Astrocyte of the cerebellum (primary cell): ENCODE measurements around the gene OPRM1.
A peak's percentile ranks its signal among the peaks of the same experiment; 100 is the strongest.

Source experiments
- DNase-seq: peaks from one replicate; pipeline ENCODE4 v3.0.0-alpha.2; 2011; ENCODE audit warnings: low read depth
- H3K4me3 ChIP-seq: 2 replicates; pipeline ENCODE4 v1.5.1; 2011; ENCODE audit warnings: mild to moderate bottlenecking, low read depth, low read length, moderate library complexity
- CTCF ChIP-seq: IDR thresholded peaks from 2 replicates; pipeline ENCODE4 v1.5.1; 2012; ENCODE audit warnings: low read length, low read depth, moderate library complexity, mild to moderate bottlenecking; ENCODE audit errors: missing control alignments
- in situ Hi-C: cut with HindIII; loops from 2 replicates; pipeline ENCODE4 v1.10.0; 2017; ENCODE audit warnings: low sequenced_read_pairs

The OPRM1 gene

GRCh38 chr6:154127657-154128056, 88.6 kb downstream of the OPRM1 start:
- no peak for TF ChIP-seq CTCF
- no peak overlapping the region for H3K4me3 ChIP-seq
- DNase-seq: no peak
- in situ Hi-C loops: no loop called here

- no peak overlapping the region for H3K4me3 ChIP-seq
- in situ Hi-C loops: no loop called here
- no peak for DNase-seq
- TF ChIP-seq CTCF: no peak
These were observed 95.6 kb downstream of the OPRM1 start for GRCh38 chr6:154134471-154135147.

GRCh38 chr6:154138793-154139192, 99.8 kb downstream of the OPRM1 start:
- no peak for TF ChIP-seq CTCF
- no peak for DNase-seq
- in situ Hi-C loops: no loop called here
- H3K4me3 ChIP-seq: no peak overlapping the region

GRCh38 chr6:154139892-154140291, 100.9 kb downstream of the OPRM1 start:
- in situ Hi-C loops: no loop called here
- DNase-seq: no peak
- H3K4me3 ChIP-seq: no peak overlapping the region
- TF ChIP-seq CTCF: no peak

- in situ Hi-C loops: no loop called here
- DNase-seq: no peak
- no peak overlapping the region for H3K4me3 ChIP-seq
- TF ChIP-seq CTCF: no peak
These were observed 101.7 kb downstream of the OPRM1 start for GRCh38 chr6:154140743-154141142.

GRCh38 chr6:154143753-154144152, 104.7 kb downstream of the OPRM1 start:
- no peak for TF ChIP-seq CTCF

GRCh38 chr6:154154389-154154967, 115.4 kb downstream of the OPRM1 start:
- in situ Hi-C loops: loop anchor here (25.0 kb wide), 1 partner anchor 233 kb away; no protein-coding TSS in a partner anchor
- TF ChIP-seq CTCF: peak; percentile 60
- no peak overlapping the region for H3K4me3 ChIP-seq
- DNase-seq: peak; percentile 81

More at GRCh38 chr6:154143753-154144152, 104.7 kb downstream of the OPRM1 start:
- DNase-seq: no peak
- in situ Hi-C loops: no loop called here
- no peak overlapping the region for H3K4me3 ChIP-seq
